Type B pancreatic cell (in vitro differentiated cells): ENCODE results near the gene BHLHA15. TPM values are rescaled to one million over a fixed set of nuclear protein-coding genes. Genes with fewer than 3 reads are reported as not detected.

Source experiments
- DNase-seq: peaks from one replicate; pipeline ENCODE4 v3.0.0; 2021; ENCODE audit warnings: mixed read lengths; ENCODE audit not compliant: unreplicated experiment; ENCODE audit errors: extremely low spot score
- H3K27ac Mint-ChIP-seq: 2 replicates; pipeline ENCODE4 v1.8.0; 2021; ENCODE audit warnings: mild to moderate bottlenecking, mixed read lengths
- H3K27me3 Mint-ChIP-seq: 2 replicates; pipeline ENCODE4 v1.8.0; 2021; ENCODE audit warnings: mixed read lengths
- H3K36me3 Mint-ChIP-seq: 2 replicates; pipeline ENCODE4 v1.8.0; 2021; ENCODE audit warnings: mixed read lengths
- H3K4me1 Mint-ChIP-seq: one replicate; pipeline ENCODE4 v1.8.0; 2021; ENCODE audit warnings: mixed read lengths; ENCODE audit not compliant: unreplicated experiment
- H3K4me3 Mint-ChIP-seq: 2 replicates; pipeline ENCODE4 v1.8.0; 2021; ENCODE audit warnings: mild to moderate bottlenecking, mixed read lengths
- H3K9me3 Mint-ChIP-seq: 2 replicates; pipeline ENCODE4 v1.8.0; 2021; ENCODE audit warnings: mixed read lengths
- total RNA-seq: library from RNA; stranded (reverse); gene quantifications from 2 replicates; pipeline ENCODE4 v1.2.1, GENCODE V29; 2021; ENCODE audit warnings: low replicate concordance
- TF ChIP-seq, protein P1 (sequence below): fragments of 200-600 bp; sonication (generic); conservative IDR thresholded peaks from 2 replicates; pipeline ENCODE4 v1.5.0; 2021; ENCODE audit warnings: antibody characterized with exemption, mild to moderate bottlenecking

The BHLHA15 gene
- total RNA-seq, 1 donor from 2014 or later = 0.46 TPM

DNA sequence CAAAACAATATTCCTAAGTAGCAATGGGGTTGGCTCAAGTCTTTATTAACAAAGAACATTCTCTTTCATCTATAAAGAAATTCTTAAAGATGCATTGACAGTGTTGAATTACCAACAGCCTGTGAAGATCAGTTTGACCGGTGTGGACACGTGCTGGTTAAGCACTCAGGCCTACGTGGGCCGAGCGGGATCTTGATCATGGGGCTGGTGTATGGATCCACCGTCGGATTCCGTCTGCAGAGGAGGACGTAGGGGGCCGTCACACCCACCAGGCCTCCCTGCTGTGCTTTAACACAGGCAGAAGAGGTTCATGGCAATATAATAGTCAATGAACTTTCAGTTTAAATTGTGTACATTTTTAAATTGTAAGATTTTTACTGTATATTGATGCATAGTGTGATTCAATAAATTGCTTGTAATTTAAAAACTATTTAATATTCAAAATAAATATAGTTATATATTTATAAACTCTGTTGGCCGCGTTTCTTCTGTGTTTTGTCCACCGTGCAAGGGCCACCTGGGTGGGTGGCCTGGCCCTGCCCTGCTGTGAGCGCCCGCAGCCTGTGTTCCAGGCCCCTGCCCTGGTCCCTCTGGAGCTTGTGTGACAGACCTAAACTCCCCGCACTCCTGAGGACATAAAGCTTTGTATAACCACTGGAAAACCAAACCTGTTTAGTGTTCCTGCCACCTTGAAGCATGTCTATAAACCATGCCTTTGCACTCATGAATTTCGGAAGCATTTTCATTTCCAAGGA lies 1.9 kb upstream of the BHLHA15 start:
- peak overlapping the region; percentile 73 for H3K4me3 Mint-ChIP-seq
- no peaks in the 10 kb centered on the region for H3K9me3 Mint-ChIP-seq
- H3K36me3 Mint-ChIP-seq = peaks cover 4% of the 10 kb centered on the region
- H3K4me1 Mint-ChIP-seq = no peaks in the 10 kb centered on the region
- H3K27ac Mint-ChIP-seq = no peak overlapping the region
- peak; percentile 47 for DNase-seq
- TF ChIP-seq, protein P1, sequence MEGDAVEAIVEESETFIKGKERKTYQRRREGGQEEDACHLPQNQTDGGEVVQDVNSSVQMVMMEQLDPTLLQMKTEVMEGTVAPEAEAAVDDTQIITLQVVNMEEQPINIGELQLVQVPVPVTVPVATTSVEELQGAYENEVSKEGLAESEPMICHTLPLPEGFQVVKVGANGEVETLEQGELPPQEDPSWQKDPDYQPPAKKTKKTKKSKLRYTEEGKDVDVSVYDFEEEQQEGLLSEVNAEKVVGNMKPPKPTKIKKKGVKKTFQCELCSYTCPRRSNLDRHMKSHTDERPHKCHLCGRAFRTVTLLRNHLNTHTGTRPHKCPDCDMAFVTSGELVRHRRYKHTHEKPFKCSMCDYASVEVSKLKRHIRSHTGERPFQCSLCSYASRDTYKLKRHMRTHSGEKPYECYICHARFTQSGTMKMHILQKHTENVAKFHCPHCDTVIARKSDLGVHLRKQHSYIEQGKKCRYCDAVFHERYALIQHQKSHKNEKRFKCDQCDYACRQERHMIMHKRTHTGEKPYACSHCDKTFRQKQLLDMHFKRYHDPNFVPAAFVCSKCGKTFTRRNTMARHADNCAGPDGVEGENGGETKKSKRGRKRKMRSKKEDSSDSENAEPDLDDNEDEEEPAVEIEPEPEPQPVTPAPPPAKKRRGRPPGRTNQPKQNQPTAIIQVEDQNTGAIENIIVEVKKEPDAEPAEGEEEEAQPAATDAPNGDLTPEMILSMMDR = no peak
- no peaks in the 10 kb centered on the region for H3K27me3 Mint-ChIP-seq

DNA sequence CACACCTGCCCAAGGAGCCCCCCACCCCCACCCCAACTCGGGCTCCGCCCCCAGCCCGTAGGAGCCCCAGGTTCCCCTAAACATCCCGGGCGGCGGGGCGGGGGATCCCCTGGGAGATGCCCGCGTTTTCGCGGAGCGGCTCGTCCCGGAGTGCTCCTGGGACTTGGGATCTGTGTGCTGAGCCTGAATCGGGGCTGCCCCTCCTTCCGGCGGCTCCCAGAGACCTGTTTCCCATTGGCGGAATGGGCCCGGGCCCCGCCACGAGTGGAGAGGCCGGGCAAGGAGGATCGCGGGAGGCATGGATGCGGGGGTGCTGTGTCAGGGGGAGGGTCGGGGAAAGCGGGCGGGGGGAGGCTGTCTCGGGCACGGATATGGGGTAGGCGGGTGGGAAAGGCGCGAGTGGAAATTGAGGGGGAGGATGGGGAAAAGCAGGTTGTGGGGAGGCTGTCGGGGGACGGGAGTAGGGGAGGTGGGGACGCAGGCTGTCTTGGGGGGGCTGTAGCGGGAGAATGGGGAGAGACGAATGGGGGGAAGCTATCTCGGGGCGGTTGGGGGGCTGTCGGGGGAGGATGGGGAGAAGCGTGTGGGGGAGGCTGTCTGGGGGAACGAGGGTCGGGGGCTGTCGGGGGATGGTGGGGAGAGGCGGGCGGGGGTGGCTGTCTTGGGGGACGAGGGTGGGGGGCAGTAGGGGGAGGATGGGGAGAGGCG lies 572 bp upstream of the BHLHA15 start:
- Mint-ChIP-seq H3K27me3 (no peaks in the 10 kb centered on the region), H3K27ac (no peak overlapping the region), H3K4me1 (peaks cover 4% of the 10 kb centered on the region), H3K9me3 (no peaks in the 10 kb centered on the region), H3K36me3 (peaks cover 4% of the 10 kb centered on the region), H3K4me3 (peak overlapping the region; percentile 66)
- DNase-seq = peak; percentile 70
- TF ChIP-seq, protein P1 = no peak

DNA sequence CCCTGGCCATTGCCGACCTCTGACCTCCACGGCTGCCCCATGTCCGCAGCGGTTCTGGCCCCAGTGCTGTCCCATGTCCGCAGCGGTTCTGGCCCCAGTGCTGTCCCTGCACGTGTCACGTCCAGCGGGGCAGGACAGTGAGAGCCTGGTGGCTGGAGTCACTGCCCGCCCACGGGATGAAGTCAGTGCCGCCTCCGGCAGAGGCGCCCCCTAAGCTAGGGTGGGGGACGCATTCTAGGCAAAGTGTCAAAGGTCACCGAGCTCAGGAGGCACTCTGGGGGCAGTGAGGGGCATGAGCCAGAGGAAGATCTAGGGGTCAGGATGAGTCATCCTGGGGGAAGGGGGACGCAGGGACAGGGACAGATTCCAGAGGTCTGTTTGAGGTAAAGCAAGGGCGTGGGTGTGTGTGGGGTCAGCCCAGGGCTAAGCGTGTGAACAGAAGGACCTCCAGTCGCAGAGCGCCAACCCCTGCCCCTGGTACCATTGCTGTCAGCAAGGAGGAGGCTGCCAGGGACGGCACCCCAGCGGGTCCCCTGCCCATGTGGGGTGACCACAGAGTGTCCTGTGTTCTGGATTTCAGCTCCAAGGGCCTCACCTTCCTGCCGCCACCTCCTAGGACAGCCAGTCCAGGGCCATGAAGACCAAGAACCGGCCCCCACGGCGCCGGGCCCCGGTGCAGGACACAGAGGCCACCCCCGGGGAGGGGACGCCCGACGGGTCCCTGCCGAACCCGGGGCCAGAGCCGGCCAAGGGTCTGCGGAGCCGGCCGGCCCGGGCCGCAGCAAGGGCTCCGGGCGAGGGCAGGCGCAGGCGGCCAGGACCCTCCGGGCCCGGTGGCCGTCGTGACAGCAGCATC lies 665 bp downstream of the BHLHA15 start:
- H3K4me1 Mint-ChIP-seq = peaks cover 4% of the 10 kb centered on the region
- TF ChIP-seq, protein P1 = no peak
- peak overlapping the region; percentile 69 for H3K4me3 Mint-ChIP-seq
- no peaks in the 10 kb centered on the region for H3K36me3 Mint-ChIP-seq
- no peak for DNase-seq
- H3K27ac Mint-ChIP-seq = no peak overlapping the region
- no peaks in the 10 kb centered on the region for H3K9me3 Mint-ChIP-seq
- H3K27me3 Mint-ChIP-seq = no peaks in the 10 kb centered on the region

DNA sequence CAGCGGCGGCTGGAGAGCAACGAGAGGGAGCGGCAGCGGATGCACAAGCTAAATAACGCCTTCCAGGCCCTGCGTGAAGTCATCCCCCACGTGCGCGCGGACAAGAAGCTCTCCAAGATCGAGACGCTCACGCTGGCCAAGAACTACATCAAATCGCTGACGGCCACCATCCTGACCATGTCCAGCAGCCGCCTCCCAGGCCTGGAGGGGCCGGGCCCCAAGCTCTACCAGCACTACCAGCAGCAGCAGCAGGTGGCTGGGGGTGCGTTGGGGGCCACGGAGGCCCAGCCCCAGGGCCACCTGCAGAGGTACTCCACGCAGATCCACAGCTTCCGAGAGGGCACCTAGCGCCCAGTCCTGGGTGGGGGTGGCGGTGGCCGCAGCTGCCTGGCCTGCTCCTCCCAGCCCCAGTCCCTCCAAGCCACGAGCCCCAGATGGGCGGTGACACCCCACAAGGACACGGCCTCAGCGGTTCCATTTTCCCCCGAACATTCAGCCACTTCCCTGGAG lies 1.3 kb downstream of the BHLHA15 start:
- Mint-ChIP-seq H3K27me3 (no peaks in the 10 kb centered on the region), H3K27ac (no peak overlapping the region), H3K4me1 (peaks cover 4% of the 10 kb centered on the region), H3K36me3 (no peaks in the 10 kb centered on the region), H3K9me3 (no peaks in the 10 kb centered on the region), H3K4me3 (peak overlapping the region; percentile 20)
- TF ChIP-seq, protein P1 = no peak
- no peak for DNase-seq

DNA sequence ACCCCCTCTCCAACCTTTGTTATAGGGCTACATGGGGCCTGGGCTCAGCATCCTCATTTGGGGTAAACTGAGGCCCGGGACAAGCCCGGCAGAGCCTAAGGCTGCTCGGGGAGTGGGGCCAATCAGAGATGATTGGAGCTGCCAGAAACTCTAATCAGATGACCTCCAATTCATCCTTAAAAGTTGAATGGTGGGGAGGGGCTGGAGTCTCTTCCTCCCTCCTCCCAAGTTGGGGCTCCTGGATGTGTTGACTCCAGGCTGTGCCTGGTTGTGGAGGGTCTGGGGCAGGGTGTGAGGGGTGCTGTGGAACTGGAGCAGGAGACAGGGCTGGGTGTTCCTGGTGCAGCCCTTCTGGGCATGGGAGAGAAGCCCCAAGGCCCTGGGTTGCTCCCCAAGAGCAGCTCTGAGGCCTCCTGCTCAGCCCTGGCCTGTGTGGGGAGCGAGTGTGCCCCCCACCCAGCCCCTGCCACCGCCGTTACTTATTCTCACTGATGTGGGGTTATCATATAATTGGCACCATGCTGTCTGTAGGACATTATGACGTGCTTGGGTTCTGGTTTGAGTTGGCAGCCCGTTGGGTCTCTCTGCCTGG lies 2.2 kb downstream of the BHLHA15 start:
- no peak overlapping the region for H3K27ac Mint-ChIP-seq
- peak overlapping the region; percentile 39 for H3K4me3 Mint-ChIP-seq
- H3K27me3 Mint-ChIP-seq = no peaks in the 10 kb centered on the region
- peaks cover 4% of the 10 kb centered on the region for H3K36me3 Mint-ChIP-seq
- no peak for DNase-seq
- TF ChIP-seq, protein P1 = no peak
- H3K9me3 Mint-ChIP-seq = no peaks in the 10 kb centered on the region
- peaks cover 9% of the 10 kb centered on the region for H3K4me1 Mint-ChIP-seq
